Prostate gland (tissue), 2 donors: Measurements from ENCODE around the gene PCDHGA8. TPM values are rescaled to one million over a fixed set of nuclear protein-coding genes. Genes with fewer than 3 reads are reported as not detected.

Source experiments
- DNase-seq: peaks from one replicate; pipeline ENCODE4 v3.0.0-alpha.2; 2019; ENCODE audit warnings: low spot score
- H3K27ac ChIP-seq, 2 donors: fragments of 200-600 bp; sonication (generic); 2 replicates each; pipeline ENCODE4 v1.5.1; 2017 to 2019
- H3K27me3 ChIP-seq: fragments of 200-600 bp; sonication (generic); replicated peaks from 2 replicates; pipeline ENCODE4 v1.5.1; 2019; ENCODE audit not compliant: insufficient read depth
- H3K36me3 ChIP-seq, 2 donors: fragments of 200-600 bp; sonication (generic); 1 replicate in 1 of 2; 2 replicates in 1 of 2; pipeline versions ENCODE4 v1.5.1 to v1.8.1; 2017 to 2019
- H3K4me1 ChIP-seq: fragments of 200-600 bp; sonication (generic); replicated peaks from 2 replicates; pipeline ENCODE4 v1.5.1; 2019
- H3K4me3 ChIP-seq, 2 donors: fragments of 200-600 bp; sonication (generic); 2 replicates each; pipeline ENCODE4 v1.5.1; 2017 to 2019
- H3K9me3 ChIP-seq: fragments of 200-600 bp; sonication (generic); 2 replicates; pipeline ENCODE4 v1.5.1; 2017
- POLR2A ChIP-seq: fragments of 450-650 bp; IDR thresholded peaks from one replicate; pipeline ENCODE4 v1.6.1; 2016; ENCODE audit warnings: antibody characterized with exemption, mild to moderate bottlenecking
- POLR2AphosphoS5 ChIP-seq: sonication (generic); formaldehyde crosslinking; IDR thresholded peaks from one replicate; pipeline ENCODE4 v1.6.1; 2017; ENCODE audit warnings: antibody characterized with exemption
- WGBS: methylation state at CpG from one replicate; pipeline ENCODE4 v1.1.5; 2018; 5-methylcytosine and 5-hydroxymethylcytosine counted together
- intact Hi-C: fragments of 100-400 bp; cut with DNase I; formaldehyde crosslinking; loops from one replicate; pipeline ENCODE4 v1.14.2; 2022
- total RNA-seq, 2 donors: library from RNA; depleted of rRNA; stranded (reverse); fragments of >200 nt; gene quantifications; one replicate each; pipeline ENCODE4 v1.1.0, GENCODE V29; 2016
- TF ChIP-seq, protein P1 (sequence below), 4 experiments: fragments of 200-600 bp in 2 of 4; fragments of 450-650 bp in 2 of 4; sonication (generic) in 2 of 4; IDR thresholded peaks; 1 replicate in 3 of 4; 2 replicates in 1 of 4; pipeline ENCODE4 v1.5.1; 2016 to 2019; ENCODE audit warnings: antibody characterized with exemption in 4 of 4, mild to moderate bottlenecking in 2 of 4, moderate library complexity in 2 of 4

Gene PCDHGA8
- total RNA-seq, 2 donors from 2014 or later = 1.1 to 4.2 TPM

GRCh38 chr5:141420855-141421488 lies 28.5 kb downstream of the PCDHGA8 start, which contains the start of gene PCDHGA11:
Gene PCDHGA11, plus strand, starts transcription at chr5:141421051. Its CDS starts 177 bp downstream, at chr5:141421228.
- H3K27ac ChIP-seq = no peak within 1 kb of the TSS
- no peaks in the 10 kb centered on the region for H3K27me3 ChIP-seq
- no peaks in the 10 kb centered on the region for H3K9me3 ChIP-seq
- DNase-seq = no peak
- H3K4me1 ChIP-seq = no peaks in the 10 kb centered on the region
- no peaks in the 10 kb centered on the region for H3K36me3 ChIP-seq
- TF ChIP-seq, protein P1, sequence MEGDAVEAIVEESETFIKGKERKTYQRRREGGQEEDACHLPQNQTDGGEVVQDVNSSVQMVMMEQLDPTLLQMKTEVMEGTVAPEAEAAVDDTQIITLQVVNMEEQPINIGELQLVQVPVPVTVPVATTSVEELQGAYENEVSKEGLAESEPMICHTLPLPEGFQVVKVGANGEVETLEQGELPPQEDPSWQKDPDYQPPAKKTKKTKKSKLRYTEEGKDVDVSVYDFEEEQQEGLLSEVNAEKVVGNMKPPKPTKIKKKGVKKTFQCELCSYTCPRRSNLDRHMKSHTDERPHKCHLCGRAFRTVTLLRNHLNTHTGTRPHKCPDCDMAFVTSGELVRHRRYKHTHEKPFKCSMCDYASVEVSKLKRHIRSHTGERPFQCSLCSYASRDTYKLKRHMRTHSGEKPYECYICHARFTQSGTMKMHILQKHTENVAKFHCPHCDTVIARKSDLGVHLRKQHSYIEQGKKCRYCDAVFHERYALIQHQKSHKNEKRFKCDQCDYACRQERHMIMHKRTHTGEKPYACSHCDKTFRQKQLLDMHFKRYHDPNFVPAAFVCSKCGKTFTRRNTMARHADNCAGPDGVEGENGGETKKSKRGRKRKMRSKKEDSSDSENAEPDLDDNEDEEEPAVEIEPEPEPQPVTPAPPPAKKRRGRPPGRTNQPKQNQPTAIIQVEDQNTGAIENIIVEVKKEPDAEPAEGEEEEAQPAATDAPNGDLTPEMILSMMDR (IDR thresholded peaks at IDR 0.05) = peak in 3 of 4 experiments; percentile 25 to 49 (median 43)
- no peak for TF ChIP-seq POLR2A
- TF ChIP-seq POLR2AphosphoS5 = no peak
- intact Hi-C loops = no loop called here
- H3K4me3 ChIP-seq = no peak within 1 kb of the TSS
- WGBS = 10% methylated on average over 42 of the region's 42 CpGs

DNA sequence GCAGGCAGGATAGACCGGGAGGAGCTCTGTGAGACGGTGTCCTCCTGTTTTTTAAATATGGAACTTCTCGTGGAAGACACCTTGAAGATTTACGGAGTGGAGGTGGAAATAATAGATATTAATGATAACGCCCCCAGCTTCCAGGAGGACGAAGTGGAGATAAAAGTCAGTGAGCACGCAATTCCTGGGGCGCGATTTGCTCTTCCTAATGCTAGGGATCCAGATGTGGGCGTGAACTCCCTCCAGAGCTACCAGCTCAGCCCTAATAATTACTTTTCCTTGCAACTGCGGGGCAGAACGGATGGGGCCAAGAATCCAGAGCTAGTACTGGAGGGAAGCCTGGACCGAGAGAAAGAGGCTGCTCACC lies 29.0 kb downstream of the PCDHGA8 start:
- no peak overlapping the region for H3K27ac ChIP-seq
- no peaks in the 10 kb centered on the region for H3K27me3 ChIP-seq
- WGBS = 12% methylated on average over 13 of the region's 13 CpGs
- no peak for DNase-seq
- H3K4me1 ChIP-seq = no peaks in the 10 kb centered on the region
- no peak overlapping the region for H3K4me3 ChIP-seq
- intact Hi-C loops = no loop called here
- TF ChIP-seq, protein P1 (IDR thresholded peaks at IDR 0.05) = no peak
- TF ChIP-seq POLR2AphosphoS5 (no peak), POLR2A (no peak)
- no peaks in the 10 kb centered on the region for H3K36me3 ChIP-seq
- no peaks in the 10 kb centered on the region for H3K9me3 ChIP-seq

- WGBS = 21% methylated on average over 42 of the region's 42 CpGs
These were observed 30.4 kb downstream of the PCDHGA8 start for GRCh38 chr5:141422742-141423291.

GRCh38 chr5:141427783-141428426 lies 35.5 kb downstream of the PCDHGA8 start:
- Histone ChIP-seq H3K4me1 (no peaks in the 10 kb centered on the region), H3K4me3 (no peak overlapping the region), H3K27ac (no peak overlapping the region), H3K36me3 (no peaks in the 10 kb centered on the region), H3K27me3 (no peaks in the 10 kb centered on the region), H3K9me3 (peaks cover 9% of the 10 kb centered on the region)
- DNase-seq = no peak
- WGBS = 34% methylated on average over 34 of the region's 53 CpGs
- TF ChIP-seq POLR2A (no peak), POLR2AphosphoS5 (no peak)
- TF ChIP-seq, protein P1 (IDR thresholded peaks at IDR 0.05) = no peak
- intact Hi-C loops = no loop called here

More at GRCh38 chr5:141422742-141423291, 30.4 kb downstream of the PCDHGA8 start:
- no peak for DNase-seq
- no peaks in the 10 kb centered on the region for H3K36me3 ChIP-seq
- peaks cover 5% of the 10 kb centered on the region for H3K9me3 ChIP-seq
- no peak overlapping the region for H3K27ac ChIP-seq
- no peaks in the 10 kb centered on the region for H3K4me1 ChIP-seq
- TF ChIP-seq, protein P1 (IDR thresholded peaks at IDR 0.05) = no peak
- TF ChIP-seq POLR2AphosphoS5 (no peak), POLR2A (no peak)
- intact Hi-C loops = no loop called here
- H3K27me3 ChIP-seq = no peaks in the 10 kb centered on the region
- H3K4me3 ChIP-seq = no peak overlapping the region
